Keratinocyte (primary cell): ENCODE data around the gene MDFI. TPM values are rescaled to one million over a fixed set of nuclear protein-coding genes. Genes with fewer than 3 reads are reported as not detected.

Experiments used
- DNase-seq: peaks from one replicate; pipeline ENCODE4 v3.0.0-alpha.2; 2011; ENCODE audit warnings: low read depth, missing footprints, low spot score
- FAIRE-seq: peaks from 2 replicates; lab custom pipeline; 2011; peaks lifted over from hg19 to GRCh38; lab: Jason Lieb, UNC
- H2AFZ ChIP-seq: 2 replicates; pipeline ENCODE4 v1.6.0; 2012; ENCODE audit warnings: low read length, control low read depth, inconsistent platforms; ENCODE audit not compliant: control insufficient read depth
- H3K27ac ChIP-seq: 2 replicates; pipeline ENCODE4 v1.5.1; 2011; ENCODE audit warnings: low read length; ENCODE audit not compliant: control insufficient read depth, insufficient read depth
- H3K27me3 ChIP-seq: 3 replicates; pipeline ENCODE4 v1.6.0; 2011; ENCODE audit warnings: low read length; ENCODE audit not compliant: control insufficient read depth, insufficient read depth; ENCODE audit errors: extremely low read depth
- H3K36me3 ChIP-seq, 2 experiments: 2 replicates in 1 of 2; 3 replicates in 1 of 2; pipeline ENCODE4 v1.5.1; 2011; ENCODE audit warnings: low read length in 2 of 2, mild to moderate bottlenecking in 1 of 2; ENCODE audit not compliant: control insufficient read depth in 2 of 2, insufficient read depth in 2 of 2; ENCODE audit errors: extremely low read depth in 1 of 2
- H3K4me1 ChIP-seq: 3 replicates; pipeline ENCODE4 v1.5.1; 2011; ENCODE audit warnings: low read length; ENCODE audit not compliant: control insufficient read depth, insufficient read depth; ENCODE audit errors: extremely low read depth
- H3K4me2 ChIP-seq: 3 replicates; pipeline ENCODE4 v1.6.0; 2011; ENCODE audit warnings: low read depth, low read length; ENCODE audit not compliant: control insufficient read depth, insufficient read depth; ENCODE audit errors: extremely low read depth
- H3K4me3 ChIP-seq, 3 experiments: fragments of 200-600 bp in 1 of 3; sonication (generic) in 1 of 3; 2 replicates in 2 of 3; 3 replicates in 1 of 3; pipeline ENCODE4 v1.5.1; 2011 to 2016; ENCODE audit warnings: low read length in 3 of 3, mild to moderate bottlenecking in 3 of 3, control low read depth in 2 of 3, inconsistent platforms in 1 of 3, low read depth in 1 of 3, mixed read lengths in 1 of 3, mixed run types in 1 of 3, moderate library complexity in 1 of 3; ENCODE audit not compliant: control insufficient read depth in 2 of 3, insufficient read depth in 2 of 3; ENCODE audit errors: extremely low read depth in 1 of 3
- H3K79me2 ChIP-seq: 2 replicates; pipeline ENCODE4 v1.6.0; 2012; ENCODE audit warnings: low read length; ENCODE audit not compliant: control insufficient read depth, insufficient read depth
- H3K9ac ChIP-seq: 3 replicates; pipeline ENCODE4 v1.6.0; 2011; ENCODE audit warnings: low read length; ENCODE audit not compliant: control insufficient read depth, insufficient read depth; ENCODE audit errors: extremely low read depth
- H3K9me1 ChIP-seq: 3 replicates; pipeline ENCODE4 v1.6.0; 2011; ENCODE audit warnings: low read length; ENCODE audit not compliant: control insufficient read depth, insufficient read depth; ENCODE audit errors: extremely low read depth
- H3K9me3 ChIP-seq: 2 replicates; pipeline ENCODE4 v1.5.1; 2012; ENCODE audit warnings: low read depth, low read length; ENCODE audit not compliant: control insufficient read depth
- H4K20me1 ChIP-seq: 3 replicates; pipeline ENCODE4 v1.6.0; 2011; ENCODE audit warnings: low read length; ENCODE audit not compliant: control insufficient read depth, insufficient read depth; ENCODE audit errors: extremely low read depth
- EZH2 ChIP-seq: IDR thresholded peaks from one replicate; pipeline ENCODE4 v1.6.1; 2012; ENCODE audit warnings: inconsistent platforms, mild to moderate bottlenecking, low read length, moderate library complexity
- dilution Hi-C: fragments of 300-500 bp; cut with MboI; formaldehyde crosslinking; loops from one replicate; pipeline ENCODE4 v1.7.0; 2020; ENCODE audit warnings: low sequenced_read_pairs; ENCODE audit not compliant: extremely low pct_ligation_motif_present
- polyA plus RNA-seq, 5 experiments: library from polyadenylated mRNA; depleted of rRNA in 3 of 5; stranded (reverse) in 3 of 5; stranded (forward) in 1 of 5; unstranded in 1 of 5; fragments of >200 nt; gene quantifications; 1 replicate in 1 of 5; 2 replicates in 3 of 5; 3 replicates in 1 of 5; pipeline versions ENCODE4 v1.2.1 to v1.2.3, GENCODE V29; 2011 to 2012; ENCODE audit warnings: missing spikeins in 2 of 5, low read depth in 1 of 5, low replicate concordance in 1 of 5
- TF ChIP-seq, protein P1 (sequence below), 3 experiments: IDR thresholded peaks in 1 of 3; conservative IDR thresholded peaks in 1 of 3; optimal IDR thresholded peaks in 1 of 3; 2 replicates in 2 of 3; 3 replicates in 1 of 3; pipeline versions ENCODE3 to v1.5.1; 2011; ENCODE audit warnings: low read length in 3 of 3, mild to moderate bottlenecking in 3 of 3, moderate library complexity in 2 of 3, control low read depth in 1 of 3, inconsistent platforms in 1 of 3; ENCODE audit not compliant: insufficient read depth in 2 of 3; ENCODE audit errors: extremely low read depth in 1 of 3

MDFI gene
- polyA plus RNA-seq, 1 donor (not counting 4 experiments of a cell fraction or from before 2014, with no cell fraction given), result 60.1 TPM

DNA sequence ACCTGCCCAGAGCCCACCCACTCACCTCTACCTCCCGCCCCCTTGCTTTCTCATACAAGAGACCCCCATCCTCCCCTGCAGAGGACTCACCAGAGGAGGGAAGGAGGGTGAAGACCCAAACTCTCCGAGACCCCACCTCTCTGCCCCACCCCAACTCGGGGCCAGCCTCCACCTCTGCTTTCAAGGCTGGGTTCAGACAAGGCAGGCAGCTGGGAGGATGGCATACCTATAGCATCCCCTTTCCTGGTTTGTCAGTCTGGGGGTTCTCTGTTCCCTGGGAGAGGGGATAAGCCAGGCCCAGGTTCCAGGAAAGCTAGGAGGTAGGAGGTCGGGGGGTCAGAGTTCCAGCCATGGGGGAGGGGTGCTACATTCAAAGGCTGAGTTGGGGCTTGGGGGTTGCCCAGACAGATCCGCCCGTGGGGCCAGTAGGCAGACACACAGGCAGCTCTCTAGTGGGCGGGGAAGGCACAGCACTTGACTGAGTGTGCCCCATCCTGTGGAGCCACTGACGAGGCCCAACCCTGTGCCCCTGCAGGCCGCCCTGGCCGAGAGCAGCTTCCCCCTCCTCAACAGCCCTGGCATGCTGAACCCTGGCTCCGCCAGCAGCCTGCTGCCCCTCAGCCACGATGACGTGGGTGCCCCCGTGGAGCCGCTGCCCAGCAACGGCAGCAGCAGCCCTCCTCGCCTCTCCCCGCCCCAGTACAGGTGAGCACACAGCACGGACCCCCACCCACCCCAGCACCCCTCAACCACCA lies 40.8 kb upstream of the MDFI start:
- H3K27me3 ChIP-seq, result no peaks in the 10 kb centered on the region
- no peaks in the 10 kb centered on the region for H3K4me1 ChIP-seq
- no peak overlapping the region for H3K9ac ChIP-seq
- DNase-seq (no peak), FAIRE-seq (no peak)
- peaks cover 1% of the 10 kb centered on the region for H4K20me1 ChIP-seq
- no peak overlapping the region for H2AFZ ChIP-seq
- no peak overlapping the region for H3K4me2 ChIP-seq
- H3K4me3 ChIP-seq, result no peak overlapping the region
- no peak overlapping the region for H3K27ac ChIP-seq
- H3K9me3 ChIP-seq, result no peaks in the 10 kb centered on the region
- dilution Hi-C loops, result no loop called here
- H3K9me1 ChIP-seq, result no peaks in the 10 kb centered on the region
- TF ChIP-seq, protein P1, sequence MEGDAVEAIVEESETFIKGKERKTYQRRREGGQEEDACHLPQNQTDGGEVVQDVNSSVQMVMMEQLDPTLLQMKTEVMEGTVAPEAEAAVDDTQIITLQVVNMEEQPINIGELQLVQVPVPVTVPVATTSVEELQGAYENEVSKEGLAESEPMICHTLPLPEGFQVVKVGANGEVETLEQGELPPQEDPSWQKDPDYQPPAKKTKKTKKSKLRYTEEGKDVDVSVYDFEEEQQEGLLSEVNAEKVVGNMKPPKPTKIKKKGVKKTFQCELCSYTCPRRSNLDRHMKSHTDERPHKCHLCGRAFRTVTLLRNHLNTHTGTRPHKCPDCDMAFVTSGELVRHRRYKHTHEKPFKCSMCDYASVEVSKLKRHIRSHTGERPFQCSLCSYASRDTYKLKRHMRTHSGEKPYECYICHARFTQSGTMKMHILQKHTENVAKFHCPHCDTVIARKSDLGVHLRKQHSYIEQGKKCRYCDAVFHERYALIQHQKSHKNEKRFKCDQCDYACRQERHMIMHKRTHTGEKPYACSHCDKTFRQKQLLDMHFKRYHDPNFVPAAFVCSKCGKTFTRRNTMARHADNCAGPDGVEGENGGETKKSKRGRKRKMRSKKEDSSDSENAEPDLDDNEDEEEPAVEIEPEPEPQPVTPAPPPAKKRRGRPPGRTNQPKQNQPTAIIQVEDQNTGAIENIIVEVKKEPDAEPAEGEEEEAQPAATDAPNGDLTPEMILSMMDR (optimal IDR thresholded peaks at IDR 0.05 in 1 of 3, IDR thresholded peaks at IDR 0.05 in 1 of 3, conservative IDR thresholded peaks at IDR 0.05 in 1 of 3; ENCODE audit: extremely low read depth in 1 of 3, insufficient read depth in 2 of 3, low read length in 3 of 3), result no peak
- no peak for TF ChIP-seq EZH2
- H3K79me2 ChIP-seq, result no peaks in the 10 kb centered on the region
- peaks cover 6 to 10% of the 10 kb centered on the region in 2 experiments for H3K36me3 ChIP-seq

DNA sequence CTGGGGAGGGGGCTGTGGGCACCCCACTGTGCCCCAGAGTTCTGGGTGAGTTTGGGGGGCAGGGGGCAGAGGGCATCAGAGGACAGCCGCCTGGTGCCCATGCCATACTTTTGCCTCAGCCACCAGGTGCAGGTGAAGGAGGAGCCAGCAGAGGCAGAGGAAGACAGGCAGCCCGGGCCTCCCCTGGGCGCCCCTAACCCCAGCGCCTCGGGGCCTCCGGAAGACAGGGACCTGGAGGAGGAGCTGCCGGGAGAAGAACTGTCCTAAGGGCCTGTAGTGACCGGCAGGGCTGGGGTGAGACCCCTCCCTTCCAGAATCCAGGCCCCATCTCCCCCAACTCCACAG lies 39.6 kb upstream of the MDFI start:
- H3K79me2 ChIP-seq, result no peaks in the 10 kb centered on the region
- H3K9ac ChIP-seq, result no peak overlapping the region
- H3K27me3 ChIP-seq, result no peaks in the 10 kb centered on the region
- no peak overlapping the region for H3K4me2 ChIP-seq
- no peak overlapping the region for H3K27ac ChIP-seq
- H3K36me3 ChIP-seq, result peaks cover 6 to 8% of the 10 kb centered on the region in 2 experiments
- peaks cover 5% of the 10 kb centered on the region for H3K4me1 ChIP-seq
- FAIRE-seq (no peak), DNase-seq (no peak)
- H4K20me1 ChIP-seq, result no peaks in the 10 kb centered on the region
- no peak overlapping the region for H2AFZ ChIP-seq
- TF ChIP-seq, protein P1 (optimal IDR thresholded peaks at IDR 0.05 in 1 of 3, IDR thresholded peaks at IDR 0.05 in 1 of 3, conservative IDR thresholded peaks at IDR 0.05 in 1 of 3; ENCODE audit: extremely low read depth in 1 of 3, insufficient read depth in 2 of 3, low read length in 3 of 3), result no peak
- TF ChIP-seq EZH2, result no peak
- H3K4me3 ChIP-seq, result no peak overlapping the region
- H3K9me3 ChIP-seq, result no peaks in the 10 kb centered on the region
- dilution Hi-C loops, result no loop called here
- no peaks in the 10 kb centered on the region for H3K9me1 ChIP-seq
